Neural progenitor cell (in vitro differentiated cells): ENCODE data around the gene RPS6KA2. TPM values are rescaled to one million over a fixed set of nuclear protein-coding genes. Genes with fewer than 3 reads are reported as not detected.

ENCODE experiments used
- DNase-seq: peaks from one replicate; pipeline ENCODE4 v3.0.0-alpha.2; 2016; ENCODE audit warnings: low spot score
- H2AFZ ChIP-seq: fragments of 200-600 bp; sonication (generic); replicated peaks from 2 replicates; pipeline ENCODE4 v1.6.1; 2016; ENCODE audit warnings: antibody characterized with exemption
- H3F3A ChIP-seq: fragments of 200-600 bp; sonication (generic); 2 replicates; pipeline ENCODE4 v1.6.1; 2016; ENCODE audit warnings: antibody characterized with exemption, low read depth
- H3K27ac ChIP-seq: fragments of 200-600 bp; sonication (generic); 2 replicates; pipeline ENCODE4 v1.5.1; 2016; ENCODE audit warnings: mild to moderate bottlenecking
- H3K27me3 ChIP-seq: fragments of 200-600 bp; sonication (generic); 2 replicates; pipeline ENCODE4 v1.6.1; 2016; ENCODE audit warnings: mild to moderate bottlenecking, moderate library complexity
- H3K36me3 ChIP-seq: fragments of 200-600 bp; sonication (generic); 2 replicates; pipeline ENCODE4 v1.5.1; 2016
- H3K4me1 ChIP-seq: fragments of 200-600 bp; sonication (generic); 2 replicates; pipeline ENCODE4 v1.6.1; 2016; ENCODE audit warnings: mixed run types
- H3K4me2 ChIP-seq: fragments of 200-600 bp; sonication (generic); 2 replicates; pipeline ENCODE4 v1.6.1; 2016
- H3K4me3 ChIP-seq: fragments of 200-600 bp; sonication (generic); 2 replicates; pipeline ENCODE4 v1.5.1; 2016
- H3K79me2 ChIP-seq: fragments of 200-600 bp; sonication (generic); 2 replicates; pipeline ENCODE4 v1.6.1; 2016; ENCODE audit warnings: low read depth
- H3K9ac ChIP-seq: fragments of 200-600 bp; sonication (generic); 2 replicates; pipeline ENCODE4 v1.6.1; 2016
- H3K9me3 ChIP-seq: fragments of 200-600 bp; sonication (generic); 2 replicates; pipeline ENCODE4 v1.5.1; 2016; ENCODE audit warnings: low read depth
- H4K20me1 ChIP-seq: fragments of 200-600 bp; sonication (generic); 2 replicates; pipeline ENCODE4 v1.6.1; 2016; ENCODE audit warnings: low read depth
- H3K27ac Mint-ChIP-seq: 3 replicates; pipeline ENCODE4 v1.8.0; 2021; ENCODE audit warnings: mixed read lengths
- H3K27me3 Mint-ChIP-seq: 2 replicates; pipeline ENCODE4 v1.8.0; 2022; ENCODE audit warnings: low read depth, mild to moderate bottlenecking, inconsistent platforms, moderate library complexity, mixed read lengths; ENCODE audit not compliant: insufficient read depth
- H3K36me3 Mint-ChIP-seq: 3 replicates; pipeline ENCODE4 v1.8.0; 2021; ENCODE audit warnings: mixed read lengths
- H3K4me1 Mint-ChIP-seq: 3 replicates; pipeline ENCODE4 v1.8.0; 2021; ENCODE audit warnings: mixed read lengths
- H3K4me3 Mint-ChIP-seq: 3 replicates; pipeline ENCODE4 v1.8.0; 2021; ENCODE audit warnings: mild to moderate bottlenecking, moderate library complexity, mixed read lengths
- H3K9me3 Mint-ChIP-seq: 3 replicates; pipeline ENCODE4 v1.8.0; 2020; ENCODE audit warnings: mixed read lengths
- CTCF ChIP-seq: fragments of 200-600 bp; sonication (generic); IDR thresholded peaks from 2 replicates; pipeline ENCODE4 v1.5.1; 2017; ENCODE audit warnings: antibody characterized with exemption, mild to moderate bottlenecking
- EZH2 ChIP-seq: fragments of 200-600 bp; sonication (generic); IDR thresholded peaks from 2 replicates; pipeline ENCODE4 v1.6.1; 2017; ENCODE audit warnings: antibody characterized with exemption, mild to moderate bottlenecking, moderate library complexity
- EZH2phosphoT487 ChIP-seq: fragments of 200-600 bp; sonication (generic); IDR thresholded peaks from 2 replicates; pipeline ENCODE4 v1.6.1; 2017; ENCODE audit warnings: antibody characterized with exemption
- total RNA-seq: library from RNA; depleted of rRNA; stranded (reverse); fragments of >200 nt; gene quantifications from 2 replicates; pipeline ENCODE4 v1.2.3, GENCODE V29; 2015; ENCODE audit warnings: low replicate concordance

Gene RPS6KA2
- total RNA-seq, 1 donor from 2014 or later: 8.2 TPM

- no peaks in the 10 kb centered on the region for H4K20me1 ChIP-seq
- H3K4me3 Mint-ChIP-seq: no peak overlapping the region
- TF ChIP-seq EZH2 (no peak), CTCF (no peak), EZH2phosphoT487 (no peak)
- H3K36me3 ChIP-seq: no peaks in the 10 kb centered on the region
- H2AFZ ChIP-seq: no peak overlapping the region
- H3K79me2 ChIP-seq: no peaks in the 10 kb centered on the region
- no peak for DNase-seq
- no peaks in the 10 kb centered on the region for H3F3A ChIP-seq
- no peak overlapping the region for H3K9ac ChIP-seq
- H3K27me3 ChIP-seq: no peaks in the 10 kb centered on the region
- H3K36me3 Mint-ChIP-seq: peaks cover 11% of the 10 kb centered on the region
- no peak overlapping the region for H3K4me2 ChIP-seq
- H3K27ac Mint-ChIP-seq: peak overlapping the region; percentile 5
- no peaks in the 10 kb centered on the region for H3K9me3 Mint-ChIP-seq
- no peak overlapping the region for H3K4me3 ChIP-seq
- peaks cover 20% of the 10 kb centered on the region for H3K4me1 Mint-ChIP-seq
- H3K27ac ChIP-seq: no peak overlapping the region
- no peaks in the 10 kb centered on the region for H3K4me1 ChIP-seq
- peaks cover 4% of the 10 kb centered on the region for H3K27me3 Mint-ChIP-seq
- H3K9me3 ChIP-seq: no peaks in the 10 kb centered on the region
Observed at GRCh38 chr6:166474721-166475565, 152.1 kb downstream of the RPS6KA2 start.

- Mint-ChIP-seq H3K4me1 (peaks cover 20% of the 10 kb centered on the region), H3K9me3 (no peaks in the 10 kb centered on the region), H3K36me3 (peaks cover 8% of the 10 kb centered on the region), H3K27me3 (peaks cover 3% of the 10 kb centered on the region), H3K4me3 (no peak overlapping the region), H3K27ac (no peak overlapping the region)
- Histone ChIP-seq H3F3A (no peaks in the 10 kb centered on the region), H2AFZ (no peak overlapping the region), H3K4me1 (no peaks in the 10 kb centered on the region), H3K9ac (no peak overlapping the region), H3K79me2 (no peaks in the 10 kb centered on the region), H3K4me3 (no peak overlapping the region), H3K27me3 (no peaks in the 10 kb centered on the region), H3K36me3 (no peaks in the 10 kb centered on the region), H3K27ac (no peak overlapping the region), H3K9me3 (no peaks in the 10 kb centered on the region), H3K4me2 (no peak overlapping the region), H4K20me1 (no peaks in the 10 kb centered on the region)
- DNase-seq: no peak
- TF ChIP-seq CTCF: no peak
Observed at GRCh38 chr6:166473886-166474571, 153.0 kb downstream of the RPS6KA2 start.

GRCh38 chr6:166472636-166473035 lies 154.4 kb downstream of the RPS6KA2 start:
- Mint-ChIP-seq H3K36me3 (peaks cover 2% of the 10 kb centered on the region), H3K4me1 (peaks cover 20% of the 10 kb centered on the region), H3K9me3 (no peaks in the 10 kb centered on the region), H3K4me3 (no peak overlapping the region), H3K27me3 (peaks cover 3% of the 10 kb centered on the region), H3K27ac (no peak overlapping the region)
- Histone ChIP-seq H3K9me3 (no peaks in the 10 kb centered on the region), H3F3A (no peaks in the 10 kb centered on the region), H2AFZ (no peak overlapping the region), H3K9ac (no peak overlapping the region), H3K4me1 (no peaks in the 10 kb centered on the region), H3K4me3 (no peak overlapping the region), H3K27ac (no peak overlapping the region), H3K27me3 (no peaks in the 10 kb centered on the region), H4K20me1 (no peaks in the 10 kb centered on the region), H3K36me3 (no peaks in the 10 kb centered on the region), H3K4me2 (no peak overlapping the region), H3K79me2 (no peaks in the 10 kb centered on the region)
- TF ChIP-seq EZH2phosphoT487 (no peak), CTCF (no peak), EZH2 (no peak)
- no peak for DNase-seq
